Activated T-helper 17 cell treated with anti-CD3 and anti-CD28 coated beads, Interleukin-2, amount 50 U/mL, for 72 hours (primary cell): ENCODE data around the gene MORF4L2. TPM values are rescaled to one million over a fixed set of nuclear protein-coding genes. Genes with fewer than 3 reads are reported as not detected.
"Not testable (repeated sequence)": the region's sequence is repeated elsewhere in the genome, so short reads cannot be mapped to it uniquely, and the experiment has no call there.

Experiments used
- ATAC-seq: fragments of 150-1000 bp; cut with Tn5 transposase; replicated peaks from 2 replicates; pipeline ENCODE4 v1.10.0; 2021; ENCODE audit warnings: mild to moderate bottlenecking, moderate library complexity
- H3K27ac Mint-ChIP-seq: one replicate; pipeline ENCODE4 v1.8.0; 2022; ENCODE audit warnings: mixed read lengths
- H3K27me3 Mint-ChIP-seq: one replicate; pipeline ENCODE4 v1.8.0; 2022; ENCODE audit warnings: mixed read lengths
- H3K36me3 Mint-ChIP-seq: one replicate; pipeline ENCODE4 v1.8.0; 2022; ENCODE audit warnings: low read depth, mild to moderate bottlenecking, mixed read lengths
- H3K4me1 Mint-ChIP-seq: one replicate; pipeline ENCODE4 v1.8.0; 2022; ENCODE audit warnings: mixed read lengths
- H3K4me3 Mint-ChIP-seq: one replicate; pipeline ENCODE4 v1.8.0; 2022; ENCODE audit warnings: mild to moderate bottlenecking, mixed read lengths
- H3K9me3 Mint-ChIP-seq: one replicate; pipeline ENCODE4 v1.8.0; 2022; ENCODE audit warnings: mixed read lengths
- total RNA-seq, 2 donors: library from RNA; stranded (reverse); gene quantifications; one replicate each; pipeline ENCODE4 v1.2.3, GENCODE V29; 2022

The MORF4L2 gene
- total RNA-seq, 2 donors from 2014 or later, result 181 to 247 TPM

DNA sequence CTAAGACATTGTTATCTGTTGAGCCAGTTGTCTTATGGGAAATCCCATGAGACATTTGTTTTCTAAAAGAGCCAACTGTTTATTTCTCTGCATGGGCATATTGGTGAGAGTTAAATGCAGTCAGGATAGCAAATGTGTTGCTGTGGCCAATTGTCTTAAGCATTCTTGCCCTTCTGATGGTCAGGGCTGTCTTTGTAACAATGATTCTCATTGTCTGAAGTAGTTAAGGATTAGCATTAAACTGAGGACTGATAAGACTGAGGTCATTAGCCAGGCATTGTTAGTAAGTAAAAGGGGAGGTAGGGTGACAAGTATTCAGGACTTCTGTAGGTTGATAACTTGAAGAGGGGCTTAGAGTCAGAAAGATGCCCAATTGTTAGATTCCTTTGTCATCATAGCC, 11.2 kb upstream of the MORF4L2 start:
- no peaks in the 10 kb centered on the region for H3K4me1 Mint-ChIP-seq
- peaks cover 5% of the 10 kb centered on the region for H3K27me3 Mint-ChIP-seq
- H3K4me3 Mint-ChIP-seq, result no peak overlapping the region
- no peak for ATAC-seq
- no peaks in the 10 kb centered on the region for H3K36me3 Mint-ChIP-seq
- H3K27ac Mint-ChIP-seq, result no peak overlapping the region
- H3K9me3 Mint-ChIP-seq, result no peaks in the 10 kb centered on the region

- ATAC-seq, result no peak
- no peak overlapping the region for H3K4me3 Mint-ChIP-seq
- H3K36me3 Mint-ChIP-seq, result no peaks in the 10 kb centered on the region
- no peaks in the 10 kb centered on the region for H3K4me1 Mint-ChIP-seq
- no peaks in the 10 kb centered on the region for H3K27me3 Mint-ChIP-seq
- no peak overlapping the region for H3K27ac Mint-ChIP-seq
- H3K9me3 Mint-ChIP-seq, result no peaks in the 10 kb centered on the region
Measured at GRCh38 chrX:103691059-103691458, 4.6 kb upstream of the MORF4L2 start.

DNA sequence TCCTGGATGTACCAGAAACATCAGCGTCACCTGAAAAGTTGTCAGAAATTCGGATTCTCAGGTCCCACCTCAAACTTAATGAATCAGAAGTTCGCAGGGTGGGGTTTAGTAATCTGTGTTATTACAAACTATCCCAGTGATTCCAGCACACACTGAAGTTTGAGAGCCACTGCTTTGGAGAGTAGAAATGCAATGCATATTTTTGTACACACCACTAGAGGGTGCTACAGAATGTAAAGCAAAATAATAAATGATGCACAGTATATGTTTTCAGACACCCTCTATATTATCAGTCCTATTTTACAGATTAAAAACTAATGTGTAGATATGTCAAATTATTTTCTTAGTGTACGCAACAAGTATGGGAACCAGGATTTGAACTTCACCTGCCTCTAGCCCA, 2.4 kb upstream of the MORF4L2 start:
- no peak for ATAC-seq

DNA sequence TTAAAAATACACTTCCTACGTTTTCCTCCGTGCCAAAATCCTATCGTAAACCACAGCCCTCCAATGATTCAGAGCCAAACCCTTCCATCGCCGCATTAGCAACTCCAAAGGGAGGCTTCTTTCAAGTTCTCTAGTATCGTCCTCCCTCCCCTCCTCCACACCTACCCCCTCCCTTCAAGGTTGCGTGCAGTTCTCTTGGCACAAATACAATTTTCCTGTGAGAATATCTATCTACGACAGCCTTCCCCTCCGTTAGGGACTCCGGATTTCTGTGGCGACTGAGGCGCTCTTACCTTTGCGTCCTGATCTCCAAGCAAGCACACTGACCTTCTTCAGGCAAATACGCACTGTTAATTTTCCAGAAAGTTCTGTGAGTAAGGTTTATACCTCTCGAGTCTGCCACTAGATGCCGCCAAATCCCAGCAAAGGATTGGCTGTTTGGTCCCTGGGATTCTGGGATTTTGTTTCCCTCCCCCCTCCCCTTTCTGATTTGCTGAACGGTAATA, 1.2 kb upstream of the MORF4L2 start:
- Mint-ChIP-seq H3K9me3 (no peaks in the 10 kb centered on the region), H3K4me3 (no peak overlapping the region), H3K4me1 (no peaks in the 10 kb centered on the region), H3K36me3 (peaks cover 25% of the 10 kb centered on the region), H3K27ac (no peak overlapping the region), H3K27me3 (no peaks in the 10 kb centered on the region)
- peak; percentile 22 for ATAC-seq

More for the DNA sequence above, 2.4 kb upstream of the MORF4L2 start:
- H3K9me3 Mint-ChIP-seq, result no peaks in the 10 kb centered on the region
- no peak overlapping the region for H3K27ac Mint-ChIP-seq
- no peaks in the 10 kb centered on the region for H3K4me1 Mint-ChIP-seq
- no peak overlapping the region for H3K4me3 Mint-ChIP-seq
- peaks cover 13% of the 10 kb centered on the region for H3K36me3 Mint-ChIP-seq
- H3K27me3 Mint-ChIP-seq, result no peaks in the 10 kb centered on the region

GRCh38 chrX:103687073-103687695, 685 bp upstream of the MORF4L2 start:
- Mint-ChIP-seq H3K4me1 (no peaks in the 10 kb centered on the region), H3K9me3 (no peaks in the 10 kb centered on the region), H3K4me3 (no peak overlapping the region), H3K36me3 (peaks cover 31% of the 10 kb centered on the region), H3K27me3 (no peaks in the 10 kb centered on the region), H3K27ac (no peak overlapping the region)
- peak; percentile 71 for ATAC-seq

GRCh38 chrX:103685396-103685795, 1.1 kb downstream of the MORF4L2 start:
- Mint-ChIP-seq H3K4me3 (no peak overlapping the region), H3K4me1 (no peaks in the 10 kb centered on the region), H3K27ac (no peak overlapping the region), H3K27me3 (no peaks in the 10 kb centered on the region), H3K36me3 (peaks cover 49% of the 10 kb centered on the region), H3K9me3 (no peaks in the 10 kb centered on the region)
- ATAC-seq, result no peak

DNA sequence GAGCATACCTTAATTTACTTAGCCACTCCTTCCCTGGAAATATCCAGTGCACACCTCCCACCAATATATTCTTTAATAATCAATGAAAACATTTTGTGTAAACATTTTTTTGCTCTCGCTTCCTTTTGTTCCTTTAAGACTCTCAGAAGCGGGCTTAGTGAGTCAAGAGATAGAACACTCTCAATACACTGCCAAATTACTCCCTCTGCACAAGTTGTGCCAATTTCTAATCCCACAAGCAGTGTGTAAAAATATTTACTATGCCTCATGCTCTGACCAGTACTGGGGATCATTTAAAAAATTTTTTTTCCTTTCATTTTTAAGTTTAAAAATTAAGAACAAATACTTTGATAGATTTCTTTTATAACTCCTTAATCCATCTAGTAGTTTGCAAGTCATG, 5.1 kb downstream of the MORF4L2 start:
- Mint-ChIP-seq H3K27me3 (no peaks in the 10 kb centered on the region), H3K27ac (no peak overlapping the region), H3K4me3 (no peak overlapping the region), H3K4me1 (peaks cover 11% of the 10 kb centered on the region), H3K9me3 (no peaks in the 10 kb centered on the region), H3K36me3 (peaks cover 88% of the 10 kb centered on the region)
- no peak for ATAC-seq

- no peak overlapping the region for H3K4me3 Mint-ChIP-seq
- no peaks in the 10 kb centered on the region for H3K9me3 Mint-ChIP-seq
- no peaks in the 10 kb centered on the region for H3K27me3 Mint-ChIP-seq
- H3K36me3 Mint-ChIP-seq, result peaks cover 89% of the 10 kb centered on the region
- no peak for ATAC-seq
- no peak overlapping the region for H3K27ac Mint-ChIP-seq
- peaks cover 11% of the 10 kb centered on the region for H3K4me1 Mint-ChIP-seq
Measured at GRCh38 chrX:103678199-103678993, 8.1 kb downstream of the MORF4L2 start.

DNA sequence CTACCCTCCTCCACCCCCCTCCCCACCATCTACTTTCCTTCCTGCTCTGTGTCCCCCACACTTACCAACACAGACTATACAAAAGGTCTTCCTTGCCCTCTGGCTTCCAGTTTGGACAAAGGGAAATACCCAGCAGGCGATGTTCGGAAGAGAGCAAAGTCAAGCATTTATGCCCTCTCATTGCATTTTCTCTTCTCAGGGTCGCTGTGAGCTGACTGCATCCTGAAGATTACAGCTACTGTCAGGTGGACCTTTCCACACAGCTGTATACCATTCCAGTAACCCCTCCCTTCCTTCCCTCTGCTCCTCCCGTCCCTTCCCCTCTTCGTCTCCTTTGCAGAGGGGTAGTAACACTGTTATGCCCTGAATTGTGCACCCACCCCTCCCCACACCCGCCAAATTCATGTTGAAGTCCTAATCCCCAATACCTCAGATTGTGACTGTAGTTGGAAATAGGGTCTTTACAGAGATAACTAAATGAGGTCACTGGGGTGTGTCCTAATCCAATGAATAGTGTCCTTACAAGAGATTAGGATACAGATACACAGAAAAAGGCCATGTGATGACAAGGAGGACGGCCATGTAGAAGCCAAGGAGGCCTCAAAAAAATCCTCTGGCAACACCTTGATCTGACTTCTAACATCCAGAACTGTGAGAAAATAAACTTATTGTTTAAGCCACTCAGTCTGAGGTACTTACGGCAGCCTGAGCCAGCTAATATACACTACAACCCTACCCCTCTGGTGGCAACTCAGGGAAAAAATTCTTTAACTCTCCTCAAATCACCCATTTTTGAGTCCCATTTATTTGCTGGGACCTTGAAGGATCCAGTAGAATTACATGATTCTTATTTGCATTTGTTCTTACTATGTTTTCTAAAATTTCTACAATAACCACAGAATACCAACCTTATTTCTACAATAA, 11.7 kb downstream of the MORF4L2 start:
- H3K27me3 Mint-ChIP-seq, result no peaks in the 10 kb centered on the region
- H3K4me1 Mint-ChIP-seq, result peaks cover 11% of the 10 kb centered on the region
- H3K27ac Mint-ChIP-seq, result no peak overlapping the region
- H3K4me3 Mint-ChIP-seq, result no peak overlapping the region
- peaks cover 53% of the 10 kb centered on the region for H3K36me3 Mint-ChIP-seq
- ATAC-seq, result no peak
- no peaks in the 10 kb centered on the region for H3K9me3 Mint-ChIP-seq

GRCh38 chrX:103669745-103670144, 16.8 kb downstream of the MORF4L2 start:
- Mint-ChIP-seq H3K4me3 (no peak overlapping the region), H3K9me3 (no peaks in the 10 kb centered on the region), H3K4me1 (no peaks in the 10 kb centered on the region), H3K27me3 (no peaks in the 10 kb centered on the region), H3K27ac (no peak overlapping the region), H3K36me3 (peaks cover 3% of the 10 kb centered on the region)
- ATAC-seq, result no peak

GRCh38 chrX:103666202-103667107, 20.0 kb downstream of the MORF4L2 start:
- Mint-ChIP-seq H3K27ac (no peak overlapping the region), H3K4me1 (no peaks in the 10 kb centered on the region), H3K27me3 (peaks cover 7% of the 10 kb centered on the region), H3K36me3 (no peaks in the 10 kb centered on the region), H3K4me3 (no peak overlapping the region), H3K9me3 (no peaks in the 10 kb centered on the region)
- no peak for ATAC-seq

DNA sequence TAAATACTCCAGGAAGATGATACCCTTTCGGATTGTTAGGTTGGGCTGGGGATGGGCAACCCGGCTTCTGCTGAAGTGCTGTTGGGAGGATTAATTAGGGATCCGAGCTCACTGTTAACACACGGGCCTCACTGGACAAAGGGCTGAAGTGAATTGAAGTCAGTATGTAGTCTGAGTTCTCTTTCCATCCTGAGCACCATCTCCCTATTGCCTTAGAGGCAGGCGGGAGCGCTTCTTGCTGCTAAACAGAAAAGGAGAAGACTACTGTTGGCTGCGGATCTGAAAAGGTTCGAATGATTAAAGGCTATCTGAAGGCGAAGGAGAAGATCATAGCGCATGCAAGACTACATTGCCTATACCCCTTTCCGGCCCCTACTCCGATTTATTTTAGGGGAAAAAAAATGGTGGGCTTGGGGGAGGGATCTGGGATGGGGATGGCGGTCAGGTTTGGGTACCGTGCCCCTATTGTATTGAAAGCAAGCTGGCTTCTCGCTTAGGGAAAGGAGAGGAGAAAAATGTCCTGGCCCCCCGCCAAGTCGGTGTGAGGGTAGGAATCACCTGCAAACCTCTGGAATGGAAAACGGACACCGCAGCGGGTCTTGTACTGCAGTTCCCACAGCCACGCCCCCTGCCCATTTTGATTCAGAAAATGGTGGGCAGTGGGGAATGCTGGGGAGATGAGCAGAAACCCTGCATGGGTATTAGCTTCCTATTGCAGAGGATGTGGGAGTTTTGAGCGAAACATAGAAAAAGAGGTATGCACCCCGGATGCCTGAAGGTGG, 22.3 kb downstream of the MORF4L2 start:
- Mint-ChIP-seq H3K27me3 (peaks cover 12% of the 10 kb centered on the region), H3K4me1 (no peaks in the 10 kb centered on the region), H3K36me3 (no peaks in the 10 kb centered on the region), H3K27ac (no peak overlapping the region), H3K4me3 (peak overlapping the region; percentile 18), H3K9me3 (no peaks in the 10 kb centered on the region)
- ATAC-seq, result no peak

GRCh38 chrX:103659460-103659859, 27.0 kb downstream of the MORF4L2 start:
- not testable (repeated sequence) for H3K9me3 Mint-ChIP-seq

More at GRCh38 chrX:103659460-103659859, 27.0 kb downstream of the MORF4L2 start:
- H3K36me3 Mint-ChIP-seq, ATAC-seq, H3K27ac Mint-ChIP-seq, H3K4me3 Mint-ChIP-seq, H3K4me1 Mint-ChIP-seq: not testable (repeated sequence)
- peaks cover 12% of the 10 kb centered on the region for H3K27me3 Mint-ChIP-seq
